ENCODE measurements around the gene KRTAP9-9. TPM values are rescaled to one million over a fixed set of nuclear protein-coding genes. Genes with fewer than 3 reads are reported as not detected.
"Not testable (repeated sequence)": the region's sequence is repeated elsewhere in the genome, so short reads cannot be mapped to it uniquely, and the experiment has no call there.

Gene KRTAP9-9
- total and polyA plus RNA-seq, 2 donors from 2014 or later, result not detected

DNA sequence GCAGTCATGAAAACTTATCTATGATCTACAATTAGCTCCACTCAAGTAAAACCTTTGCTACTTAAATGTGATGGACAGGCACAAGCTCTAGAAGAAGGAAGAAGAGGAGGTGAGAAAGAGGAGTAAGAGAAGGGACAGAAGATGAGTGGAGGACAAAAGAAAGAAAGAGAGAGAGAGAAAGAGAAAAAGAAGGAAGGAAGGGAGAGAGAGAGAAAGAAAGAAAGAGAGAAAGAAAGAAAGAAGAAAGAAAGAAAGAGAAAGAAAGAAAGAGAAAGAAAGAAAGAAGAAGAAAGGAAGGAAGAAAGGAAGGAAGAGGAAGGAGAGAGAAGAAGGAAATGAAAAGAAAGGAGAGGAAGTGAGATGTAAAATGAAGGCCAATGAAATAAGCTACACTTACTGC, 25.1 kb upstream of the KRTAP9-9 start:
- H3K27me3 ChIP-seq (ENCODE audit: control insufficient read depth, insufficient read depth, low read length), result no peaks in the 10 kb centered on the region
- FAIRE-seq, result no peak
- no peak overlapping the region for H3K27ac ChIP-seq (ENCODE audit: low read depth in 2 of 2, low read length in 2 of 2)
- H3K36me3 ChIP-seq (ENCODE audit: control insufficient read depth in 2 of 3, insufficient read depth in 3 of 3, low read length in 3 of 3), result no peaks in the 10 kb centered on the region
- DNase-seq, result no peak
- no peaks in the 10 kb centered on the region for H3K9me3 ChIP-seq (ENCODE audit: control insufficient read depth in 2 of 3, insufficient read depth in 1 of 3, low read length in 3 of 3)
- no peaks in the 10 kb centered on the region for H3K4me1 ChIP-seq (ENCODE audit: control insufficient read depth in 2 of 3, insufficient read depth in 2 of 3, low read depth in 1 of 3, low read length in 3 of 3)
- no peak overlapping the region for H3K4me3 ChIP-seq (ENCODE audit: low read length in 3 of 3)
- H3K9ac ChIP-seq (ENCODE audit: low read length in 3 of 3), result no peak overlapping the region
- TF ChIP-seq, protein P1, sequence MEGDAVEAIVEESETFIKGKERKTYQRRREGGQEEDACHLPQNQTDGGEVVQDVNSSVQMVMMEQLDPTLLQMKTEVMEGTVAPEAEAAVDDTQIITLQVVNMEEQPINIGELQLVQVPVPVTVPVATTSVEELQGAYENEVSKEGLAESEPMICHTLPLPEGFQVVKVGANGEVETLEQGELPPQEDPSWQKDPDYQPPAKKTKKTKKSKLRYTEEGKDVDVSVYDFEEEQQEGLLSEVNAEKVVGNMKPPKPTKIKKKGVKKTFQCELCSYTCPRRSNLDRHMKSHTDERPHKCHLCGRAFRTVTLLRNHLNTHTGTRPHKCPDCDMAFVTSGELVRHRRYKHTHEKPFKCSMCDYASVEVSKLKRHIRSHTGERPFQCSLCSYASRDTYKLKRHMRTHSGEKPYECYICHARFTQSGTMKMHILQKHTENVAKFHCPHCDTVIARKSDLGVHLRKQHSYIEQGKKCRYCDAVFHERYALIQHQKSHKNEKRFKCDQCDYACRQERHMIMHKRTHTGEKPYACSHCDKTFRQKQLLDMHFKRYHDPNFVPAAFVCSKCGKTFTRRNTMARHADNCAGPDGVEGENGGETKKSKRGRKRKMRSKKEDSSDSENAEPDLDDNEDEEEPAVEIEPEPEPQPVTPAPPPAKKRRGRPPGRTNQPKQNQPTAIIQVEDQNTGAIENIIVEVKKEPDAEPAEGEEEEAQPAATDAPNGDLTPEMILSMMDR (IDR thresholded peaks at IDR 0.05; ENCODE audit: borderline replicate concordance, extremely low read depth, insufficient read depth), result no peak
- intact Hi-C loops (cut with DNase I), result no loop called here

DNA sequence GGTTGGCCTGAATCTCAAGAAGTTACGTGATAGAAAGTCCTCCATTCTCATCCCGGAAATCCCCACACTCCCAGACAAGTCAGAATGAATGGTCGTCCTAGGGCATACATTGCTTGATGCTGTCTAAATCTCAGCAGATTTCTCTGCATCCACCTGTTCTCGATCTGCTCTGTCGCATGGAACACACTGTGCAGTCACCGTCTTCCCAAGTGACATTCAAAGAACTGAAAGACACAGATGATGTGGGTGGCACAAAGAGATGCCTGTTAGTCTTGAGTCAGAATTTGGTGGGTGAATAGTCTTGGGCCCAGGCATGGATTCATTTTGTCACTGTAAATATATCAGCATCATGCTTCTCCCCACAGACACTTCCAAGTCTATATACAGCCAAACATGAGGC, 23.5 kb upstream of the KRTAP9-9 start:
- TF ChIP-seq, protein P1 (IDR thresholded peaks at IDR 0.05; ENCODE audit: borderline replicate concordance, extremely low read depth, insufficient read depth), result no peak
- H3K4me1 ChIP-seq (ENCODE audit: control insufficient read depth in 2 of 3, insufficient read depth in 2 of 3, low read depth in 1 of 3, low read length in 3 of 3), result no peaks in the 10 kb centered on the region
- H3K27me3 ChIP-seq (ENCODE audit: control insufficient read depth, insufficient read depth, low read length), result no peaks in the 10 kb centered on the region
- H3K27ac ChIP-seq (ENCODE audit: low read depth in 2 of 2, low read length in 2 of 2), result no peak overlapping the region
- no peak overlapping the region for H3K4me3 ChIP-seq (ENCODE audit: low read length in 3 of 3)
- DNase-seq (no peak), FAIRE-seq (no peak)
- intact Hi-C loops (cut with DNase I), result no loop called here
- no peaks in the 10 kb centered on the region for H3K9me3 ChIP-seq (ENCODE audit: control insufficient read depth in 2 of 3, insufficient read depth in 1 of 3, low read length in 3 of 3)
- H3K36me3 ChIP-seq (ENCODE audit: control insufficient read depth in 2 of 3, insufficient read depth in 3 of 3, low read length in 3 of 3), result no peaks in the 10 kb centered on the region
- no peak overlapping the region for H3K9ac ChIP-seq (ENCODE audit: low read length in 3 of 3)

DNA sequence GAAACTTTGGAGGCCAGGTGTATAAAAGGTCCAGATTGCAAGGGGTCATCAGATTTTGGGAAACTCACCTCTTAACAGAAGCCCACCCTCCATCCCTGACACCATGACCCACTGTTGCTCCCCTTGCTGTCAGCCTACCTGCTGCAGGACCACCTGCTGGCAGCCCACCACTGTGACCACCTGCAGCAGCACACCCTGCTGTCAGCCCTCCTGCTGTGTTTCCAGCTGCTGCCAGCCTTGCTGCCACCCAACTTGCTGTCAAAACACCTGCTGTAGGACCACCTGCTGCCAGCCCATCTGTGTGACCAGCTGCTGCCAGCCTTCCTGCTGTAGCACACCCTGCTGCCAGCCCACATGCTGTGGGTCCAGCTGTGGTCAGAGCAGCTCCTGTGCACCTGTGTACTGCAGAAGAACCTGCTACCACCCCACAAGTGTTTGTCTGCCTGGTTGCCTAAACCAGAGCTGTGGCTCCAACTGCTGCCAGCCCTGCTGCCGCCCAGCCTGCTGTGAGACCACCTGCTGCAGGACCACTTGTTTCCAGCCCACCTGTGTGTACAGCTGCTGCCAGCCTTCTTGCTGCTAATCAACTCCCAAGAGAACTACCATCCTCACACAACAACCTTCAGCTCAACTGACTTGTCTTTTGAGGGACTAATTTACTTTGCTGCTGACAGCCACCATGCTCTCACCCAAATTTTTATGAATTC, 22.6 kb upstream of the KRTAP9-9 start, which contains the start of gene KRTAP9-3:
Gene KRTAP9-3 (plus strand): TSS at position 51 of the 707 bp plus-strand sequence. CDS start 53 bp downstream, at position 104.
- H3K4me1 ChIP-seq (ENCODE audit: control insufficient read depth in 2 of 3, insufficient read depth in 2 of 3, low read depth in 1 of 3, low read length in 3 of 3); H3K9ac ChIP-seq (ENCODE audit: low read length in 3 of 3); intact Hi-C loops (cut with DNase I); H3K9me3 ChIP-seq (ENCODE audit: control insufficient read depth in 2 of 3, insufficient read depth in 1 of 3, low read length in 3 of 3); H3K36me3 ChIP-seq (ENCODE audit: control insufficient read depth in 2 of 3, insufficient read depth in 3 of 3, low read length in 3 of 3); H3K27me3 ChIP-seq (ENCODE audit: control insufficient read depth, insufficient read depth, low read length); FAIRE-seq; H3K4me3 ChIP-seq (ENCODE audit: low read length in 3 of 3); H3K27ac ChIP-seq (ENCODE audit: low read depth in 2 of 2, low read length in 2 of 2): not testable (repeated sequence)
- peak in 1 of 5 donors; percentile 52 for DNase-seq

DNA sequence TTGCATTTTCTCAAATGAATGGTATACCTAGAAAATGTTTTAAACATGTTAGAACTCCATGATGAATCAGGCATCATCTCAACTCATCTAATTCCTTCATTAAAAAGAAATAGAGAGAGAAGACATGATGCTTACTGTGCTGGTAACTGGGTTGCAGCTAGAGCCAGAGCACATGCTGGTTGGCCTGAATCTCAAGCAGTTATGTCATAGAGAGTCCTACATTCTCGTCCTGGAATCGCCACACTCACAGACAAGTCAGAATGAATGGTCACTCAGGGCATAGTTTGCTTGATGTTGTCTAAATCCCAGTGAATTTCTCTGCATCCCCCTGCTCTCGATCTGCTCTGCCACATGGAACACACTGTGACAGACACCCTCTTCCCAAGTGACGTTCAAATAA, 18.1 kb upstream of the KRTAP9-9 start:
- intact Hi-C loops (cut with DNase I); H3K9ac ChIP-seq (ENCODE audit: low read length in 3 of 3); H3K4me3 ChIP-seq (ENCODE audit: low read length in 3 of 3); H3K27ac ChIP-seq (ENCODE audit: low read depth in 2 of 2, low read length in 2 of 2); H3K27me3 ChIP-seq (ENCODE audit: control insufficient read depth, insufficient read depth, low read length); DNase-seq; FAIRE-seq; H3K4me1 ChIP-seq (ENCODE audit: control insufficient read depth in 2 of 3, insufficient read depth in 2 of 3, low read depth in 1 of 3, low read length in 3 of 3); H3K36me3 ChIP-seq (ENCODE audit: control insufficient read depth in 2 of 3, insufficient read depth in 3 of 3, low read length in 3 of 3); H3K9me3 ChIP-seq (ENCODE audit: control insufficient read depth in 2 of 3, insufficient read depth in 1 of 3, low read length in 3 of 3): not testable (repeated sequence)

DNA sequence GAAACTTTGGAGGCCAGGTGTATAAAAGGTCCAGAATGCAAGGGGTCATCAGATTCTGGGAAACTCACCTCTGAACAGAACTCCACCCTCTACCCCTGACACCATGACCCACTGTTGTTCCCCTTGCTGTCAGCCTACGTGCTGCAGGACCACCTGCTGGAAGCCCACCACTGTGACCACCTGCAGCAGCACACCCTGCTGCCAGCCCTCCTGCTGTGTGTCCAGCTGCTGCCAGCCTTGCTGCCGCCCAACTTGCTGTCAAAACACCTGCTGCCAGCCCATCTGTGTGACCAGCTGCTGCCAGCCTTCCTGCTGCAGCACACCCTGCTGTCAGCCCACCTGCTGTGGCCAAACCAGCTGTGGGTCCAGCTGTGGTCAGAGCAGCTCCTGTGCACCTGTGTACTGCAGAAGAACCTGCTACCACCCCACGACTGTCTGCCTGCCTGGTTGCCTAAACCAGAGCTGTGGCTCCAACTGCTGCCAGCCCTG, 17.2 kb upstream of the KRTAP9-9 start, which contains the start of gene KRTAP9-8:
Gene KRTAP9-8 (plus strand): TSS at position 51 of the 489 bp plus-strand sequence. CDS start 53 bp downstream, at position 104.
- H3K4me1 ChIP-seq (ENCODE audit: control insufficient read depth in 2 of 3, insufficient read depth in 2 of 3, low read depth in 1 of 3, low read length in 3 of 3); H3K9me3 ChIP-seq (ENCODE audit: control insufficient read depth in 2 of 3, insufficient read depth in 1 of 3, low read length in 3 of 3); H3K27ac ChIP-seq (ENCODE audit: low read depth in 2 of 2, low read length in 2 of 2); intact Hi-C loops (cut with DNase I); H3K4me3 ChIP-seq (ENCODE audit: low read length in 3 of 3); H3K9ac ChIP-seq (ENCODE audit: low read length in 3 of 3); FAIRE-seq; H3K27me3 ChIP-seq (ENCODE audit: control insufficient read depth, insufficient read depth, low read length); H3K36me3 ChIP-seq (ENCODE audit: control insufficient read depth in 2 of 3, insufficient read depth in 3 of 3, low read length in 3 of 3): not testable (repeated sequence)
- DNase-seq, result peak in 1 of 5 donors; percentile 49

DNA sequence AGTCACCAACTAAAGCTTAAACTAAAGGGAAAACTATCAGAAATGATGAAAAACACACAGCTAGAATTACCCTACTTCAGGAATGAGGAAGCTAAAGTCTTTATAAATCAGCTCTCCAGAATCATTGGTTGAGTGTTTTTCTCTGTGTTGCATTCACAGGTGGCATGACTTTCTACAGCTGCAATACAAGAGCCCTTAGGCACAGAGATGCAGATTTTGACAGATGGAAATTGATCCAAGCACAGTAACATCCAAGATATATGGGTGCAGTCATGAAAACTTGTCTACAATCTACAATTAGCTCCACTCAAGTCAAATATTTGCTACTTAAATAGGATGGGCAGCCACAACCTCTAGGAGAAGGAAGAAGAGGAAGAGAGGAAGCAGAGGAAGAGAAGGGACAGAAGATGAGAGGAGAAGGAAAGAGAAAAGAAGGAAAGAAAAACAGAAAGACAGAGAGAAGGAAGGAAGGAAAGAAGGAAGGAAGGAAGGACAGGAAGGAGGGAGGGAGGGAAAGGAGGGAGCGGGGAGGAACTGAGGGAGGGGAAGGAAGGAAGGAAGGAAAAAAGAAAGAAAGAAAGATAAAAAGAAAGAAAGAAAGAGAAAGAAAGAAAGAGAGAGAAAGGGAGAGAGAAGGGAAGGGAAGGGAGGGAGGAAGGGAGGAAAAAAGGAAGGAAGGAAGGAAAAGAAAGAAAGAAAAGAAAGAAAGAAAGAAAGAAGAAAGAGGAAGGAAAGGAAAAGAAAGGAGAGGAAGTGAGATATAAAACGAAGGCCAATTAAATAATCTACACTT, 8.0 kb upstream of the KRTAP9-9 start:
- DNase-seq; H3K27me3 ChIP-seq (ENCODE audit: control insufficient read depth, insufficient read depth, low read length); H3K9ac ChIP-seq (ENCODE audit: low read length in 3 of 3); intact Hi-C loops (cut with DNase I); H3K27ac ChIP-seq (ENCODE audit: low read depth in 2 of 2, low read length in 2 of 2); H3K36me3 ChIP-seq (ENCODE audit: control insufficient read depth in 2 of 3, insufficient read depth in 3 of 3, low read length in 3 of 3); FAIRE-seq; H3K9me3 ChIP-seq (ENCODE audit: control insufficient read depth in 2 of 3, insufficient read depth in 1 of 3, low read length in 3 of 3); H3K4me3 ChIP-seq (ENCODE audit: low read length in 3 of 3); H3K4me1 ChIP-seq (ENCODE audit: control insufficient read depth in 2 of 3, insufficient read depth in 2 of 3, low read depth in 1 of 3, low read length in 3 of 3): not testable (repeated sequence)

Measured in kidney (tissue), 14 donors.